ENCODE measurements around the gene NAALADL2.

DNA sequence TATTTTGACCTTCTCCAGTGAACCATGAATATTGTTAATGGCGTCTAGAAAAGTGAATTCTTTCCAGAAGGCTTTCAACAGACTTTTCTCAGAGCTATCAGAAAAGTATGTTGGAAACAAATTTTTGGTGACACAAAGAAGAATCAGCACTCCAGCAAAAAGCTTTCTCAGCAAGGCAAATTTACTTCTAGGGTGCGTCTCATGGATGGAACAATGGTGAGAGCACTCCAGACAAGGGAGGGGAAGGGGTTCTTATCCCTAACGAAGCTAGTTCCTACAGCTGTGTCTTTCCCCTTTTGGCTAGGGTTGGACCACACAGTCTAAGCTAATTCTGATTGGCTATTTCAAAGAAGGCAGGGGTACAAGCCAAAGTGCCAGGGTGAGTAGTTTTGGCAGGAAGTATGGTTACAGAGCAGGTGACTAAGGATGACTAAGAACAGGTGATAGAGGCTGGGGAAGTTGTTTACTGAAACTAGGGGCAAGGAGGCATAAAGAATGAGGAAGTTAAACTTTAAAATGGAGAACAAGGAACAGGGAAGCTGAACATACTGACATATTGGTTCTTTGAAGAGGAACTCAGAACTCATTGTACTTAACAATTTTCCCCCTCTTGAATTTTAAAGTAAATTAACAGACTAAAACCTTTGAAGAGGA lies 959.8 kb downstream of the NAALADL2 start:
- TF ChIP-seq, protein P1, sequence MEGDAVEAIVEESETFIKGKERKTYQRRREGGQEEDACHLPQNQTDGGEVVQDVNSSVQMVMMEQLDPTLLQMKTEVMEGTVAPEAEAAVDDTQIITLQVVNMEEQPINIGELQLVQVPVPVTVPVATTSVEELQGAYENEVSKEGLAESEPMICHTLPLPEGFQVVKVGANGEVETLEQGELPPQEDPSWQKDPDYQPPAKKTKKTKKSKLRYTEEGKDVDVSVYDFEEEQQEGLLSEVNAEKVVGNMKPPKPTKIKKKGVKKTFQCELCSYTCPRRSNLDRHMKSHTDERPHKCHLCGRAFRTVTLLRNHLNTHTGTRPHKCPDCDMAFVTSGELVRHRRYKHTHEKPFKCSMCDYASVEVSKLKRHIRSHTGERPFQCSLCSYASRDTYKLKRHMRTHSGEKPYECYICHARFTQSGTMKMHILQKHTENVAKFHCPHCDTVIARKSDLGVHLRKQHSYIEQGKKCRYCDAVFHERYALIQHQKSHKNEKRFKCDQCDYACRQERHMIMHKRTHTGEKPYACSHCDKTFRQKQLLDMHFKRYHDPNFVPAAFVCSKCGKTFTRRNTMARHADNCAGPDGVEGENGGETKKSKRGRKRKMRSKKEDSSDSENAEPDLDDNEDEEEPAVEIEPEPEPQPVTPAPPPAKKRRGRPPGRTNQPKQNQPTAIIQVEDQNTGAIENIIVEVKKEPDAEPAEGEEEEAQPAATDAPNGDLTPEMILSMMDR (IDR thresholded peaks at IDR 0.05; ENCODE audit: poor library complexity): no peak
- no peak for TF ChIP-seq EZH2 (IDR thresholded peaks at IDR 0.05; ENCODE audit: borderline replicate concordance)
- TF ChIP-seq EZH2phosphoT487 (IDR thresholded peaks at IDR 0.05; ENCODE audit: low read depth, severe bottlenecking, unreplicated experiment): no peak

Data from hepatocyte (in vitro differentiated cells).